G401 (cell line): ENCODE data around the gene HSF2. TPM values are rescaled to one million over a fixed set of nuclear protein-coding genes. Genes with fewer than 3 reads are reported as not detected.
A peak's percentile ranks its signal among the peaks of the same experiment; 100 is the strongest.

Experiments
- DNase-seq: peaks from one replicate; pipeline ENCODE4 v3.0.0-alpha.2; 2015; ENCODE audit warnings: low spot score
- in situ Hi-C: cut with HindIII; loops from 2 replicates; pipeline ENCODE4 v1.10.0; 2016; ENCODE audit warnings: low sequenced_read_pairs, mixed read lengths
- total RNA-seq: library from RNA; depleted of rRNA; stranded (reverse); fragments of >200 nt; shearing (Covaris generic); gene quantifications from 2 replicates; pipeline ENCODE4 v1.2.3, GENCODE V29; 2014

The HSF2 gene
- total RNA-seq, 1 experiment from 2014 or later, result 16.7 TPM

GRCh38 chr6:122393351-122393896, 6.0 kb upstream of the HSF2 start:
- no peak for DNase-seq
- in situ Hi-C loops, result no loop called here

GRCh38 chr6:122394016-122394415, 5.4 kb upstream of the HSF2 start:
- no peak for DNase-seq
- in situ Hi-C loops, result no loop called here

GRCh38 chr6:122399055-122399347, 451 bp upstream of the HSF2 start:
- DNase-seq, result no peak
- in situ Hi-C loops, result no loop called here

GRCh38 chr6:122400121-122400450, 634 bp downstream of the HSF2 start:
- in situ Hi-C loops, result no loop called here

GRCh38 chr6:122400462-122401089, 1.1 kb downstream of the HSF2 start:
- DNase-seq, result no peak
- in situ Hi-C loops, result no loop called here

More at GRCh38 chr6:122400121-122400450, 634 bp downstream of the HSF2 start:
- no peak for DNase-seq

GRCh38 chr6:122401104-122401503, 1.7 kb downstream of the HSF2 start:
- in situ Hi-C loops, result no loop called here

GRCh38 chr6:122404444-122404843, 5.0 kb downstream of the HSF2 start:
- no peak for DNase-seq
- in situ Hi-C loops, result no loop called here

More at GRCh38 chr6:122401104-122401503, 1.7 kb downstream of the HSF2 start:
- no peak for DNase-seq

- in situ Hi-C loops, result no loop called here
- DNase-seq, result no peak
These were observed 6.0 kb downstream of the HSF2 start for GRCh38 chr6:122405417-122405816.

GRCh38 chr6:122406187-122406586, 6.7 kb downstream of the HSF2 start:
- DNase-seq, result no peak
- in situ Hi-C loops, result no loop called here

- in situ Hi-C loops, result no loop called here
- DNase-seq, result no peak
These were observed 8.3 kb downstream of the HSF2 start for GRCh38 chr6:122407712-122408111.

GRCh38 chr6:122408240-122408639, 8.8 kb downstream of the HSF2 start:
- in situ Hi-C loops, result no loop called here
- DNase-seq, result no peak

- in situ Hi-C loops, result no loop called here
- no peak for DNase-seq
These were observed 9.4 kb downstream of the HSF2 start for GRCh38 chr6:122408702-122409458.

- DNase-seq, result no peak
- in situ Hi-C loops, result no loop called here
These were observed 12.5 kb downstream of the HSF2 start for GRCh38 chr6:122412001-122412400.

- DNase-seq, result no peak
- in situ Hi-C loops, result no loop called here
These were observed 17.4 kb downstream of the HSF2 start for GRCh38 chr6:122416825-122417224.

GRCh38 chr6:122422003-122422402, 22.6 kb downstream of the HSF2 start:
- no peak for DNase-seq
- in situ Hi-C loops, result no loop called here

GRCh38 chr6:122422614-122423267, 23.3 kb downstream of the HSF2 start:
- in situ Hi-C loops, result no loop called here
- DNase-seq, result no peak

- in situ Hi-C loops, result no loop called here
- DNase-seq, result no peak
These were observed 24.3 kb downstream of the HSF2 start for GRCh38 chr6:122423734-122424133.

- in situ Hi-C loops, result no loop called here
- no peak for DNase-seq
These were observed 27.1 kb downstream of the HSF2 start for GRCh38 chr6:122426597-122426996.

- in situ Hi-C loops, result no loop called here
- no peak for DNase-seq
These were observed 29.3 kb downstream of the HSF2 start for GRCh38 chr6:122428781-122429180.

- in situ Hi-C loops, result no loop called here
- peak; percentile 19 for DNase-seq
These were observed 29.9 kb downstream of the HSF2 start for GRCh38 chr6:122429323-122429722.
